ENCODE data around the gene RNF115.

Gene RNF115

GRCh38 chr1:145701306-145701862 is 122.5 kb downstream of the RNF115 start:
- no peak for DNase-seq (ENCODE audit: low spot score)

GRCh38 chr1:145696630-145696960 is 127.3 kb downstream of the RNF115 start:
- DNase-seq (ENCODE audit: low spot score): no peak

- DNase-seq (ENCODE audit: low spot score): no peak
Observed at GRCh38 chr1:145695821-145696629, 127.9 kb downstream of the RNF115 start.

GRCh38 chr1:145692785-145693443 is 131.0 kb downstream of the RNF115 start:
- DNase-seq (ENCODE audit: low spot score): no peak

- DNase-seq (ENCODE audit: low spot score): no peak
Observed at GRCh38 chr1:145690587-145691558, 133.0 kb downstream of the RNF115 start.

- DNase-seq (ENCODE audit: low spot score): no peak
Observed at GRCh38 chr1:145689922-145690321, 134.0 kb downstream of the RNF115 start.

- DNase-seq (ENCODE audit: low spot score): no peak
Observed at GRCh38 chr1:145688924-145689323, 135.0 kb downstream of the RNF115 start.

All from germinal center (tissue), 1 donor.